ENCODE measurements around the gene IQSEC1. TPM values are rescaled to one million over a fixed set of nuclear protein-coding genes. Genes with fewer than 3 reads are reported as not detected.

The IQSEC1 gene
- total and polyA plus RNA-seq, 10 of the 15 experiments (the other 5 are each of a cell fraction or from before 2014, with no cell fraction given), result 0.92 to 55.2 (median 8.5) TPM

DNA sequence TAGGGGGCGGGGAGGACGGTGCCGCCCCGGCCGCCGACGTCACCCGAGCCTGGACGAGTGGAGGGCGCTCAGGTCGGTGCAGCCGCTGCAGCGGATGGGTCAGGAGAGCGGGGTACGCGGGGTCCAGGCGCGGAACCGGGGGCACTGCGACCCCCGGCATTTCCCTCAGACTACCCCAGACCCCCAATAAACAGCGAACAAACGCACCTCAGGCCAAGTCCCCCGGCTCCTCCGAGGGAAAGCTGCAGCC, 78.9 kb downstream of the IQSEC1 start:
- Histone ChIP-seq H3K27ac (ENCODE audit: control insufficient read depth, insufficient read depth) (peak overlapping the region; percentile 79), H3K4me3 (peak overlapping the region; percentile 89), H4K20me1 (ENCODE audit: control insufficient read depth, insufficient read depth) (no peaks in the 10 kb centered on the region), H3K27me3 (replicated peaks in 1 of 2; ENCODE audit: control insufficient read depth in 2 of 2, insufficient read depth in 2 of 2, low read length in 1 of 2) (no peaks in the 10 kb centered on the region), H3K79me2 (ENCODE audit: control insufficient read depth, insufficient read depth, low read length) (peaks cover 60% of the 10 kb centered on the region), H3K9ac (ENCODE audit: control insufficient read depth, insufficient read depth, low read length) (peak overlapping the region; percentile 56), H2AFZ (ENCODE audit: control insufficient read depth, low read depth, low read length) (no peak overlapping the region), H3K4me2 (ENCODE audit: control insufficient read depth, insufficient read depth) (peak overlapping the region; percentile 79), H3K4me1 (ENCODE audit: control insufficient read depth, insufficient read depth, low read length) (peaks cover 28% of the 10 kb centered on the region), H3K9me3 (replicated peaks; ENCODE audit: control insufficient read depth, insufficient read depth, low read length) (no peaks in the 10 kb centered on the region), H3K36me3 (ENCODE audit: control insufficient read depth in 2 of 2, insufficient read depth in 2 of 2, low read length in 1 of 2) (peaks cover 0 to 14% of the 10 kb centered on the region in 2 experiments; a peak in 1 of 4 replicates)
- ChIA-PET SMC1A (ENCODE audit: uncharacterized antibody, unreplicated experiment) (interaction anchor here (1.5 to 4.1 kb wide), 2 partner anchors 17 kb away, joined by 3 to 14 read pairs; no protein-coding TSS in a partner anchor), POLR2A (interaction anchor here (1.0 to 3.0 kb wide), 3 partner anchors 10 to 27 kb away, joined by 3 to 17 read pairs (median 9); no protein-coding TSS in a partner anchor), CTCF (interaction anchor here (2.7 to 4.9 kb wide), 4 partner anchors 10 to 26 kb away, joined by 11 to 57 read pairs (median 40); no protein-coding TSS in a partner anchor), RAD21 (ENCODE audit: unreplicated experiment) (interaction anchor here (1.1 to 4.3 kb wide), 6 partner anchors 10 to 127 kb away, joined by 3 to 43 read pairs (median 6); no protein-coding TSS in a partner anchor)
- BruUV-seq (replicated peaks), result no TSS peak
- in situ Hi-C loops (cut with MboI), result no loop called here
- ATAC-seq (peak; percentile 59), DNase-seq (ENCODE audit: low read depth, low spot score) (no peak), FAIRE-seq (no peak)
- intact Hi-C loops (cut with micrococcal nuclease; ENCODE audit: unreplicated experiment), result loop anchor here (2.0 kb wide), 2 partner anchors 19 to 27 kb away; no protein-coding TSS in a partner anchor
- TF ChIP-seq CREB1 (IDR thresholded peaks at IDR 0.05; ENCODE audit: low read depth) (0 out of 2 replicates have a peak, but pooled peaks have one; percentile 19), SMARCA5 (IDR thresholded peaks at IDR 0.05) (0 out of 2 replicates have a peak, but pooled peaks have one; percentile 3), NR2C1 (IDR thresholded peaks at IDR 0.05) (no peak)
- TF ChIP-seq, protein P1, sequence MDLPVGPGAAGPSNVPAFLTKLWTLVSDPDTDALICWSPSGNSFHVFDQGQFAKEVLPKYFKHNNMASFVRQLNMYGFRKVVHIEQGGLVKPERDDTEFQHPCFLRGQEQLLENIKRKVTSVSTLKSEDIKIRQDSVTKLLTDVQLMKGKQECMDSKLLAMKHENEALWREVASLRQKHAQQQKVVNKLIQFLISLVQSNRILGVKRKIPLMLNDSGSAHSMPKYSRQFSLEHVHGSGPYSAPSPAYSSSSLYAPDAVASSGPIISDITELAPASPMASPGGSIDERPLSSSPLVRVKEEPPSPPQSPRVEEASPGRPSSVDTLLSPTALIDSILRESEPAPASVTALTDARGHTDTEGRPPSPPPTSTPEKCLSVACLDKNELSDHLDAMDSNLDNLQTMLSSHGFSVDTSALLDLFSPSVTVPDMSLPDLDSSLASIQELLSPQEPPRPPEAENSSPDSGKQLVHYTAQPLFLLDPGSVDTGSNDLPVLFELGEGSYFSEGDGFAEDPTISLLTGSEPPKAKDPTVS (IDR thresholded peaks at IDR 0.05; ENCODE audit: low read depth, low read length), result no peak
- TF ChIP-seq, protein P2, sequence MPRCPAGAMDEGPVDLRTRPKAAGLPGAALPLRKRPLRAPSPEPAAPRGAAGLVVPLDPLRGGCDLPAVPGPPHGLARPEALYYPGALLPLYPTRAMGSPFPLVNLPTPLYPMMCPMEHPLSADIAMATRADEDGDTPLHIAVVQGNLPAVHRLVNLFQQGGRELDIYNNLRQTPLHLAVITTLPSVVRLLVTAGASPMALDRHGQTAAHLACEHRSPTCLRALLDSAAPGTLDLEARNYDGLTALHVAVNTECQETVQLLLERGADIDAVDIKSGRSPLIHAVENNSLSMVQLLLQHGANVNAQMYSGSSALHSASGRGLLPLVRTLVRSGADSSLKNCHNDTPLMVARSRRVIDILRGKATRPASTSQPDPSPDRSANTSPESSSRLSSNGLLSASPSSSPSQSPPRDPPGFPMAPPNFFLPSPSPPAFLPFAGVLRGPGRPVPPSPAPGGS (IDR thresholded peaks at IDR 0.05; ENCODE audit: borderline replicate concordance, insufficient read depth, low read depth, low read length, poor library complexity, severe bottlenecking), result no peak
- 11% methylated on average over 7 of the region's 25 CpGs for WGBS (ENCODE audit: insufficient coverage, insufficient replicate concordance, low lambda C conversion rate, missing lambda C conversion rate)

Measured in GM12878 (cell line).